Measurements from ENCODE around the gene HOXB3. TPM values are rescaled to one million over a fixed set of nuclear protein-coding genes. Genes with fewer than 3 reads are reported as not detected.
A peak's percentile ranks its signal among the peaks of the same experiment; 100 is the strongest.

Gene HOXB3
- total RNA-seq, 2 experiments from 2014 or later, result 0.47 to 1.2 TPM

- ATAC-seq (no peak), DNase-seq (no peak)
- Mint-ChIP-seq H3K4me3 (no peak overlapping the region), H3K27ac (no peak overlapping the region), H3K36me3 (ENCODE audit: low read depth) (no peaks in the 10 kb centered on the region), H3K9me3 (ENCODE audit: low read depth) (no peaks in the 10 kb centered on the region), H3K27me3 (peaks cover 30% of the 10 kb centered on the region), H3K4me1 (peaks cover 2% of the 10 kb centered on the region)
- intact Hi-C loops (cut with DNase I, micrococcal nuclease), result no loop called here
- ChIA-PET CTCF (interaction anchor here (0.9 to 1.7 kb wide), 6 partner anchors 10 to 207 kb away, joined by 3 to 5 read pairs (median 4); no protein-coding TSS in a partner anchor), POLR2A (no interaction called here)
Measured at GRCh38 chr17:48556576-48557401, 33.3 kb downstream of the HOXB3 start.

GRCh38 chr17:48556229-48556575, 33.8 kb downstream of the HOXB3 start:
- CTCF ChIA-PET, result interaction anchor here (0.6 to 1.7 kb wide), 4 partner anchors 23 to 63 kb away, joined by 3 to 6 read pairs (median 4); no protein-coding TSS in a partner anchor
- peaks cover 30% of the 10 kb centered on the region for H3K27me3 Mint-ChIP-seq
- H3K9me3 Mint-ChIP-seq (ENCODE audit: low read depth), result no peaks in the 10 kb centered on the region
- H3K36me3 Mint-ChIP-seq (ENCODE audit: low read depth), result no peaks in the 10 kb centered on the region
- ATAC-seq (no peak), DNase-seq (no peak)
- intact Hi-C loops (cut with DNase I, micrococcal nuclease), result no loop called here
- no peak overlapping the region for H3K27ac Mint-ChIP-seq
- POLR2A ChIA-PET, result no interaction called here
- no peak overlapping the region for H3K4me3 Mint-ChIP-seq
- peaks cover 2% of the 10 kb centered on the region for H3K4me1 Mint-ChIP-seq

GRCh38 chr17:48555258-48556228, 34.5 kb downstream of the HOXB3 start:
- ATAC-seq, result peak; percentile 55
- Mint-ChIP-seq H3K9me3 (ENCODE audit: low read depth) (no peaks in the 10 kb centered on the region), H3K36me3 (ENCODE audit: low read depth) (no peaks in the 10 kb centered on the region), H3K27me3 (peaks cover 30% of the 10 kb centered on the region), H3K4me1 (peaks cover 2% of the 10 kb centered on the region), H3K4me3 (peak overlapping the region; percentile 53), H3K27ac (no peak overlapping the region)
- CTCF ChIA-PET, result interaction anchor here (0.6 to 0.9 kb wide), 4 partner anchors 16 to 43 kb away, joined by 3 to 6 read pairs (median 4); no protein-coding TSS in a partner anchor
- intact Hi-C loops (cut with DNase I, micrococcal nuclease), result loop anchor here in 1 of 2 experiments (2.0 kb wide), 1 partner anchor 63 kb away; no protein-coding TSS in a partner anchor
- POLR2A ChIA-PET, result no interaction called here
- DNase-seq, result peak; percentile 23

GRCh38 chr17:48554412-48555257, 35.4 kb downstream of the HOXB3 start:
- H3K4me3 Mint-ChIP-seq, result peak overlapping the region; percentile 53
- ChIA-PET POLR2A (no interaction called here), CTCF (interaction anchor here (0.6 to 0.7 kb wide), 2 partner anchors 15 to 20 kb away, joined by 3 to 4 read pairs; no protein-coding TSS in a partner anchor)
- ATAC-seq (no peak), DNase-seq (no peak)
- no peaks in the 10 kb centered on the region for H3K9me3 Mint-ChIP-seq (ENCODE audit: low read depth)
- H3K27ac Mint-ChIP-seq, result no peak overlapping the region
- H3K36me3 Mint-ChIP-seq (ENCODE audit: low read depth), result no peaks in the 10 kb centered on the region
- H3K4me1 Mint-ChIP-seq, result peaks cover 2% of the 10 kb centered on the region
- intact Hi-C loops (cut with DNase I, micrococcal nuclease), result loop anchor here in 1 of 2 experiments (2.0 kb wide), 1 partner anchor 62 kb away; no protein-coding TSS in a partner anchor
- peaks cover 30% of the 10 kb centered on the region for H3K27me3 Mint-ChIP-seq

GRCh38 chr17:48553826-48554225, 36.2 kb downstream of the HOXB3 start:
- no peak overlapping the region for H3K27ac Mint-ChIP-seq
- POLR2A ChIA-PET, result no interaction called here
- no peaks in the 10 kb centered on the region for H3K36me3 Mint-ChIP-seq (ENCODE audit: low read depth)
- ATAC-seq (no peak), DNase-seq (no peak)
- intact Hi-C loops (cut with DNase I, micrococcal nuclease), result loop anchor here in 1 of 2 experiments (2.0 kb wide), 1 partner anchor 61 kb away; no protein-coding TSS in a partner anchor
- peaks cover 2% of the 10 kb centered on the region for H3K4me1 Mint-ChIP-seq
- H3K9me3 Mint-ChIP-seq (ENCODE audit: low read depth), result no peaks in the 10 kb centered on the region
- H3K4me3 Mint-ChIP-seq, result no peak overlapping the region
- H3K27me3 Mint-ChIP-seq, result peaks cover 30% of the 10 kb centered on the region
- CTCF ChIA-PET, result interaction anchor here (0.6 kb wide), 1 partner anchor 19 kb away, joined by 3 read pairs; no protein-coding TSS in a partner anchor

- Mint-ChIP-seq H3K36me3 (ENCODE audit: low read depth) (no peaks in the 10 kb centered on the region), H3K27me3 (peaks cover 25% of the 10 kb centered on the region), H3K9me3 (ENCODE audit: low read depth) (no peaks in the 10 kb centered on the region), H3K27ac (no peak overlapping the region), H3K4me1 (peaks cover 4% of the 10 kb centered on the region), H3K4me3 (no peak overlapping the region)
- intact Hi-C loops (cut with DNase I, micrococcal nuclease), result no loop called here
- DNase-seq (no peak), ATAC-seq (no peak)
- ChIA-PET CTCF (no interaction called here), POLR2A (no interaction called here)
Measured at GRCh38 chr17:48553190-48553547, 36.9 kb downstream of the HOXB3 start.

GRCh38 chr17:48552466-48553189, 37.4 kb downstream of the HOXB3 start:
- intact Hi-C loops (cut with DNase I, micrococcal nuclease), result no loop called here
- POLR2A ChIA-PET, result no interaction called here

GRCh38 chr17:48551596-48552465, 38.2 kb downstream of the HOXB3 start:
- Mint-ChIP-seq H3K9me3 (ENCODE audit: low read depth) (no peaks in the 10 kb centered on the region), H3K27me3 (peaks cover 23% of the 10 kb centered on the region), H3K4me1 (peaks cover 9% of the 10 kb centered on the region), H3K27ac (no peak overlapping the region), H3K36me3 (ENCODE audit: low read depth) (no peaks in the 10 kb centered on the region), H3K4me3 (no peak overlapping the region)
- ChIA-PET CTCF (no interaction called here), POLR2A (no interaction called here)
- DNase-seq, result no peak
- intact Hi-C loops (cut with DNase I, micrococcal nuclease), result no loop called here
- no peak for ATAC-seq

More at GRCh38 chr17:48552466-48553189, 37.4 kb downstream of the HOXB3 start:
- no peak for DNase-seq
- Mint-ChIP-seq H3K27ac (no peak overlapping the region), H3K27me3 (peaks cover 24% of the 10 kb centered on the region), H3K4me3 (no peak overlapping the region), H3K4me1 (peaks cover 9% of the 10 kb centered on the region), H3K9me3 (ENCODE audit: low read depth) (no peaks in the 10 kb centered on the region), H3K36me3 (ENCODE audit: low read depth) (no peaks in the 10 kb centered on the region)
- ATAC-seq, result no peak
- CTCF ChIA-PET, result no interaction called here

GRCh38 chr17:48551214-48551555, 38.9 kb downstream of the HOXB3 start:
- Mint-ChIP-seq H3K9me3 (ENCODE audit: low read depth) (no peaks in the 10 kb centered on the region), H3K4me1 (peaks cover 9% of the 10 kb centered on the region), H3K27ac (no peak overlapping the region), H3K4me3 (no peak overlapping the region), H3K27me3 (peaks cover 17% of the 10 kb centered on the region), H3K36me3 (ENCODE audit: low read depth) (no peaks in the 10 kb centered on the region)
- ATAC-seq (no peak), DNase-seq (no peak)
- CTCF ChIA-PET, result no interaction called here
- intact Hi-C loops (cut with DNase I, micrococcal nuclease), result no loop called here
- POLR2A ChIA-PET, result no interaction called here
